Nephron progenitor cell (in vitro differentiated cells): ENCODE measurements around the gene SIL1.
A peak's percentile ranks its signal among the peaks of the same experiment; 100 is the strongest.

ENCODE experiments used
- DNase-seq: peaks from one replicate; pipeline ENCODE4 v3.0.0; 2021
- H3K27ac Mint-ChIP-seq: 2 replicates; pipeline ENCODE4 v1.8.0; 2021; ENCODE audit warnings: mild to moderate bottlenecking, moderate library complexity, mixed read lengths
- H3K27me3 Mint-ChIP-seq: 2 replicates; pipeline ENCODE4 v1.8.0; 2021; ENCODE audit warnings: mild to moderate bottlenecking, low read depth, mixed read lengths; ENCODE audit not compliant: poor library complexity
- H3K36me3 Mint-ChIP-seq: 2 replicates; pipeline ENCODE4 v1.8.0; 2021; ENCODE audit warnings: low read depth, mixed read lengths
- H3K4me1 Mint-ChIP-seq: 2 replicates; pipeline ENCODE4 v1.8.0; 2021; ENCODE audit warnings: mixed read lengths
- H3K4me3 Mint-ChIP-seq: 2 replicates; pipeline ENCODE4 v1.8.0; 2021; ENCODE audit warnings: mild to moderate bottlenecking, moderate library complexity, mixed read lengths
- H3K9me3 Mint-ChIP-seq: 2 replicates; pipeline ENCODE4 v1.8.0; 2021; ENCODE audit warnings: mild to moderate bottlenecking, moderate library complexity, mixed read lengths
- TF ChIP-seq, protein P1 (sequence below): fragments of 200-600 bp; sonication (generic); IDR thresholded peaks from 2 replicates; pipeline ENCODE4 v1.5.0; 2021; ENCODE audit warnings: antibody characterized with exemption

SIL1 gene

DNA sequence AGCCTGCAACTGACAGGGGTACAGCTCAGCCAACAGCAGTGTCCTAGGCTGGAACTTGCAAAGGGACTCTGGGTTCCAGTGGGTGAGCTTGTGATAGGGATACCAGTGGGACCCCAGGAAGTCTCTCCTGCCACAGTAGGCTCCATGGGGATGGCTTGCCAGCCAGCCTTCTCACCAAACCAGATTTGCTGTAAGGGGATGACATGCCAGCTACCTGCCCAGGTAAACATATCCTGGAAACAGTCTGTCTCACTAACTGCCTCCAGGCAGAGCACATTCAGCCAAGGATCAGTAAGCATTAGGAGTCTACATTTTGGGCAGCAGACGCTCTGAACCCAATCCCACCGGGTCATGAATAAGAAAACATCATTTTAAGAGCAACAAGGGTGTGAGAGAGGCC is 49.9 kb downstream of the SIL1 start:
- H3K9me3 Mint-ChIP-seq, result no peaks in the 10 kb centered on the region
- no peak for DNase-seq
- H3K27ac Mint-ChIP-seq, result peak overlapping the region; percentile 16
- TF ChIP-seq, protein P1, sequence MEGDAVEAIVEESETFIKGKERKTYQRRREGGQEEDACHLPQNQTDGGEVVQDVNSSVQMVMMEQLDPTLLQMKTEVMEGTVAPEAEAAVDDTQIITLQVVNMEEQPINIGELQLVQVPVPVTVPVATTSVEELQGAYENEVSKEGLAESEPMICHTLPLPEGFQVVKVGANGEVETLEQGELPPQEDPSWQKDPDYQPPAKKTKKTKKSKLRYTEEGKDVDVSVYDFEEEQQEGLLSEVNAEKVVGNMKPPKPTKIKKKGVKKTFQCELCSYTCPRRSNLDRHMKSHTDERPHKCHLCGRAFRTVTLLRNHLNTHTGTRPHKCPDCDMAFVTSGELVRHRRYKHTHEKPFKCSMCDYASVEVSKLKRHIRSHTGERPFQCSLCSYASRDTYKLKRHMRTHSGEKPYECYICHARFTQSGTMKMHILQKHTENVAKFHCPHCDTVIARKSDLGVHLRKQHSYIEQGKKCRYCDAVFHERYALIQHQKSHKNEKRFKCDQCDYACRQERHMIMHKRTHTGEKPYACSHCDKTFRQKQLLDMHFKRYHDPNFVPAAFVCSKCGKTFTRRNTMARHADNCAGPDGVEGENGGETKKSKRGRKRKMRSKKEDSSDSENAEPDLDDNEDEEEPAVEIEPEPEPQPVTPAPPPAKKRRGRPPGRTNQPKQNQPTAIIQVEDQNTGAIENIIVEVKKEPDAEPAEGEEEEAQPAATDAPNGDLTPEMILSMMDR, result no peak
- H3K4me1 Mint-ChIP-seq, result peaks cover 53% of the 10 kb centered on the region
- peaks cover 2% of the 10 kb centered on the region for H3K27me3 Mint-ChIP-seq
- H3K4me3 Mint-ChIP-seq, result no peak overlapping the region
- no peaks in the 10 kb centered on the region for H3K36me3 Mint-ChIP-seq

DNA sequence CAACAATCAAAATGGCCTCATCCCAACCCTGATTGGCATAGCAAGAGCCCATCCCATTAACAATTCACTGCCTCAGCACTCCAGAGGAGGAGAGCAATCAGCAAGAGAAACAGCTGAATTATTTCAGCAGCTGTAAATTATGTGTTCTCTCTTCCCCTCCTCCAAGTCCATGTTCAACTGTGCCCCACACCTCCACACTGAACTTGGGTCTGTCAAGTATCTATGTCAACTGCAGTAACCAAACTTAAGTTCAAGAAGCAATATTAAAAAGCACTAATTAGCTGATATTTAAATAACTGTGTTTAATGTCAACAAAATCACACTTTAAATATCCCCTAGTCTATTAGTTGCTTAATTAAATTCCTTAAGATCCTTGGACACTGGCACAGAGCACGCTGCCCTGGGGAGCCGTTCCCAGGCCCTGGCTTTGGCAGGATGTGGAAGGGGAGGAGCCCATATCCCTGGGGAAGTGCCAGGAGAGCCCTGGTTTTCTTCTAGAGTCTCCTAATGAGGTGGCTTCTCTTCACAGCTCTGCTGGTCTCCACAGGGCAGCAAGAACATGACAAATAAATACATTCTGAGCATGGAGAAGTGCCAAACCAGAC is 50.6 kb downstream of the SIL1 start:
- no peak for DNase-seq

DNA sequence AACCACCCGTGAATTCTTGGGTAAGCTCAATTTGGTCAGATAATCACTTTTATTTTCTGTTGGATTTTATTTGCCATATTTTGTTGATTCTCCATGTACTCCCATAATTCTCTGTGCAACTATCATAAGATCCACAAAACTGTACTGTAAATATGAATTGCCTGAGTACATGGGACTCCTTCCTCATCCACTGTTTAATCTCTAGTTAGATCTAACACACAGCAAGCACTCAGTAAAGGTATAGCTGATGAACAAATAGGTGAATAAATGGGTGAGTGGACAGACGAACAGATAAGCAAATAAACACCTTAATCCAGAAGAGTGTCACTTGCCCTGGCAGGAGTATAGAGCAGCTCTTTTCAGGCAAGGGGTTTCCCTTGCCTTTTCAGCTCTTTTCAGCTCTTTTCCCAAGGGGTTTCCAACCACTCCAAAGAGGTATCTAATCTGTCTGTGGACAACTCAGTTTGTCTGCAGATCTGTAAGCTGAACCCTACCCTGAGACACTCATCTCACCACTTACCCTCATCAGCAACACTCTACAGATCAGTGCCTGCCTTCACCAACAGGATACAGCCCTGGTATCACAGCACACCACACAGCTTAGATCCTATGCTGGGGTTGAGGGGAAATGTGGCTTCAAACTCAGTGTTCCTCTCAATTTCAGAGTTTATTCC is 51.2 kb downstream of the SIL1 start:
- no peak overlapping the region for H3K4me3 Mint-ChIP-seq
- H3K27me3 Mint-ChIP-seq, result peaks cover 2% of the 10 kb centered on the region
- peaks cover 54% of the 10 kb centered on the region for H3K4me1 Mint-ChIP-seq
- H3K36me3 Mint-ChIP-seq, result no peaks in the 10 kb centered on the region
- H3K27ac Mint-ChIP-seq, result peak overlapping the region; percentile 15
- DNase-seq, result no peak
- no peaks in the 10 kb centered on the region for H3K9me3 Mint-ChIP-seq
- TF ChIP-seq, protein P1, result no peak

More for the DNA sequence above, 50.6 kb downstream of the SIL1 start:
- H3K27ac Mint-ChIP-seq, result peak overlapping the region; percentile 15
- H3K27me3 Mint-ChIP-seq, result peaks cover 2% of the 10 kb centered on the region
- no peak overlapping the region for H3K4me3 Mint-ChIP-seq
- H3K4me1 Mint-ChIP-seq, result peaks cover 53% of the 10 kb centered on the region
- no peaks in the 10 kb centered on the region for H3K36me3 Mint-ChIP-seq
- H3K9me3 Mint-ChIP-seq, result no peaks in the 10 kb centered on the region
- TF ChIP-seq, protein P1, result no peak

DNA sequence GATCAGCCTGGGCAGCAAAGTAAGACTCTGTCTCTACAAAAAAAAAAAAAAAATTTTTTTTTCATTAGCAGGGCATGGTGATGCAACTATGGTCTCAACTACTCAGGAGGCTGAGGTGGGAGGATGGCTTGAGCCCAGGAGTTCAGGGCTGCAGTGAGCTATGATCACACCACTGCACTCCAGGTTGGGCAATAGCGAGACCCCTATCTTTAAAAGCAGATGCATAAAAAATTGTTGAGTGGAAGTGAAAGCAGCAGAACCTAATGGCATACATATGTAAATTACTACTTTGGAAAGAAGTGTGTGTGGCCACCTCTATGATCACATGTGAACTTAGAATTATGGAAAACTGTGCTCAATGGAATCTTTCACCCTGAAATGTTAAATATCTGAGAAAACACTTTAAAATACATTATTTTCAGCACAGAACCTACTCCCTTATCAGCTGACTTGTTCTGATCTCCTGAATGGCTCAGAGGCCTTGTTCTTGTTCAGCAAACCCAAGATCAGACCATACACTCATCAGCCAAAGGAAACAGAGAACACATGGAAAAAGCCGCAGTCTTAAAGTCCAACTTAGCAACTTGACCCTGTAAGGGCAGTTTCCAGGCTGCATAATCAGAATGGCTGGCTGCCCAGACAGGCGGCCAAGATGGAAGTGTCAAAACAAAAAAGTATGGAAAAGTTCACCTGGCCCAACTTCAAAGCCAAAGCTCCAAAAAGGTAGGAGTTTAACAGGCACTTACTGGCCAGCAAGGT is 56.5 kb downstream of the SIL1 start:
- Mint-ChIP-seq H3K9me3 (no peaks in the 10 kb centered on the region), H3K27ac (no peak overlapping the region), H3K36me3 (no peaks in the 10 kb centered on the region), H3K4me1 (peaks cover 28% of the 10 kb centered on the region), H3K27me3 (peaks cover 17% of the 10 kb centered on the region), H3K4me3 (no peak overlapping the region)
- TF ChIP-seq, protein P1, result no peak
- DNase-seq, result no peak

DNA sequence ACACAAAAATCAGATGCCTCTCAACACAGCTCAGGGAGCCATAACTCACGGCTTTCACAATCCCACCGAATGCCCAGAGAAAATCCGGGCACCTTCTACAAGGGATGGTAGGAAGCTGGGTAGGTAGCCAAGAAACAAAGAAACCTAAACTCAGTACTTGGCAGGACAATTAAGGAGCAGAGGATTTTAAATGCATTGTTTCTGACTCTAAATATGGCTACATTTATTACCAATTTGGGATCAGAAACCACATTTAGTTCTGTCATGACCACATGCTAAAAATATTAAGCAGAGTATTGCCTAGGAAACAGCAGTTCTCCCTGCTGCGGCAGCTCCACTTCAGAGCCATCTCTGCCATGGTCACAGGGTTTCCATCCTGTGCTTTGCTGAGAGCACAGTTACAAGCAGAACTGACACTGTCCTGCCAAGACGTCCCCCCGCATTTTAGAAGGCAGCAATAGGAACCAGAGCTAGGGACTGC is 57.5 kb downstream of the SIL1 start:
- DNase-seq, result no peak
- no peak overlapping the region for H3K4me3 Mint-ChIP-seq

More for the DNA sequence above, 57.5 kb downstream of the SIL1 start:
- Mint-ChIP-seq H3K9me3 (no peaks in the 10 kb centered on the region), H3K27ac (no peak overlapping the region), H3K36me3 (no peaks in the 10 kb centered on the region), H3K4me1 (peaks cover 28% of the 10 kb centered on the region), H3K27me3 (peaks cover 17% of the 10 kb centered on the region)
- TF ChIP-seq, protein P1, result no peak
